ENCODE results near the gene PDE7B.

GRCh38 chr6:136191606-136192312 lies 340.3 kb downstream of the PDE7B start:
- no peak for TF ChIP-seq GABPA (IDR thresholded peaks at IDR 0.05; ENCODE audit: low read depth)
- TF ChIP-seq CTCF (IDR thresholded peaks at IDR 0.05; ENCODE audit: insufficient read depth, low read length) = no peak
- no peak for TF ChIP-seq POLR2AphosphoS5 (IDR thresholded peaks at IDR 0.05; ENCODE audit: low read depth)
- TF ChIP-seq REST (IDR thresholded peaks at IDR 0.05; ENCODE audit: insufficient replicate concordance, low read depth) = no peak
- TF ChIP-seq SPI1 (IDR thresholded peaks at IDR 0.05; ENCODE audit: borderline replicate concordance, low read depth) = no peak
